NCI-H69 (cell line): ENCODE results near the gene C4orf50.
"Not testable (repeated sequence)": the region's sequence is repeated elsewhere in the genome, so short reads cannot be mapped to it uniquely, and the experiment has no call there.

Experiments used
- DNase-seq: peaks from one replicate; lab custom pipeline; 2025; lab: John Stamatoyannopoulos, UW

Gene C4orf50

GRCh38 chr4:5858020-5858769 is 160.0 kb downstream of the C4orf50 start:
- no peak for DNase-seq

- no peak for DNase-seq
These were observed 161.0 kb downstream of the C4orf50 start for GRCh38 chr4:5857199-5857598.

DNA sequence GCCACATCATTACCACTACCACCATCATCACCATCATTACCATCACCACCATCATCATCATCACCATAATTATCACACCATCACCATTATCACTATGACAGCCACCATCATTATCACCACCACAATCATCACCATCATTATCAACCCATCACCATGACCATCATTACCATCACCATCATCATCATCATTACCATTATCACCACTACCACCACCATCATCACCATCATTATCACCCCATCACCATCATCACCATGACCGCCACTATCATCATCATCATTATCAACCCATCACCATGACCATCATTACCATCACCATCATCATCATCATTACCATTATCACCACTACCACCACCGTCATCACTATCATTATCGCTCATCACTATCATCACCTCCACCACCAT is 161.9 kb downstream of the C4orf50 start:
- DNase-seq: not testable (repeated sequence)

DNA sequence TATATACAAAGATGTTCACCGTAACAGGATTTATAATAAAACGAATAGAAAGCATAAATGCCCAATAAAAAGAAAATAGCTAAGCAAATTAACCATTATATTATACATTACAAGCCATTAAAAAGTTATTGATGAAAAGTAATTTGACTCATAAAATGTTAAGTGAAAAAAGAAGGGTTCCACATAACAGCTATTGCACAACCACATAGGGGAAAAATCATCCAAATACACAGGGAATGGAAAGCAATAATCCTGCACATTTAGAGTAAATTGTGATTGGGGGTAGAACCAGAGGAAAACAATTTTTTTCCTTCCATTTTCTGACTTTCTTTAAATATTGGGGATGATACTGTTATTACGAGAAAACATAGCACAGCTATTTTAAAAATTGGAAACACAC is 163.3 kb downstream of the C4orf50 start:
- no peak for DNase-seq

DNA sequence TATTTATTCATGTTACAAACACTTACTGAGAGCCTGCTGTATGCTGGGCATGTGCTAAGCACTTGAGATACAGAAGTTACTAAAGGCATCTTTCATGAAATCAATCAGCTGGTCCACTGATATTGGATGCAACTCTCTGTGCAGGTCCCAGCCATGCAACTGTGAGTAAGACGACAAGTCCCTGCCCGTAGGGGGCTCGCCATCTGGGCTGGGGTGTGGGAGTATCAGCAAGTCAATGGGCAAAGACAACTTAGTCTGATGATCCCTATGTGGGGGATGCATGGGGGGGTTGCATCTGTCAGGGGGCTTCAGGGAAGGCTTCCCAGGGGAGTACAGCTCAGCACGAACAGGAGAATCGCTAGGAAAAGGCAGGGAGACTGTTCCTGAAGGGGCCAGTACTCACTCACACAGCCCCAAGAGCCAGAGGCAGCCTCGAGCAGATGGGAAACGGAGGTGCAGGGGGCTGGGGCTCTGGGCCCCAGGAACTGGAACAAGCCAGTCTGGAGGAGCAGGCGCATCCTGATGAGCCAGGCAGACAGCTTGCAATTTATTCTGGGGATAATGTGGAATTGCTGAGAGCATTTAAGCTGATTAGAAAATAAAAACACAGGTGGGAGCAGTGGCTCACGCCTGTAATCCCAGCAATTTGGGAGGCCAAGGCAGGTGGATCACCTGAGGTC is 165.6 kb downstream of the C4orf50 start:
- DNase-seq: no peak

DNA sequence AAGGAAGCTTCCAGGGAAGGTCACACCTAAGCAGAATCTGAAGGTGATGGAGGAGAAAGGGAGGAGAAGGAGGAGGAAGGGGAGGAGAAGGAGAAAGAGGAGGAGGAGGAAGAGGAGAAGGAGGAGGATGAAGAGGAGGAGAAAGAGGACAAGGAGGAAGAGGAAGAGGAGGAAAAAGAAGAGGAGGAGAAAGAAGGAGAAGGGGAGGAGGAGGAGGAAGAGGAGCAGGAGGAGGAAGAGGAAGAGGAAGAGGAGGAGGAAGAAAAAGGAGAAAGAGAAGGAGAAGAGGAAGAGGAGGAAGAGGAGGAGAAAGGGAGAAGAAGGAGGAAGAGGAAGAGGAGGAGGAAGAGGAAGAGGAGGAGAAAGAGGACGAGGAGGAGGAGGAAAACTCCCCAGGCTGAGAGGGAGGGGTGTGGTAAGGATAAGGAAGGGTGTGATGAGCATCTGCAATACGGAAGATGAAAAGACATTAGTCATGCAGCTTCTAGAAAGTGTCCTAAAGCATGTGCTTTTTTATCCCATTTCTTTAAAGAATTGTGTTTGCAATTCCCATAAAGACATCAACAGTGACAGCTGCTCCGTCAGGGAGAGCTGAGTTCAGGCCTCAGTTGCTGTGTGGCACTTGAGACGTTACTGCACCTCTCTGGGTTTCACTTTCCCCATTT is 166.5 kb downstream of the C4orf50 start:
- DNase-seq: no peak
